SK-N-SH (cell line): ENCODE measurements around the gene LARP7. TPM values are rescaled to one million over a fixed set of nuclear protein-coding genes. Genes with fewer than 3 reads are reported as not detected.

ENCODE experiments used
- CTCF ChIA-PET: fragments of 300-600, 350-600 bp; formaldehyde crosslinking; extraction: SDS; loops from one replicate; lab custom pipeline; 2021; lab: Yijun Ruan, JAX
- POLR2A ChIA-PET: fragments of 350-600 bp; sonication (Branson Sonifier 250); formaldehyde crosslinking; extraction: SDS; loops from one replicate; lab custom pipeline; 2020; ENCODE audit warnings: antibody characterized with exemption, inconsistent platforms; lab: Yijun Ruan, JAX
- DNase-seq: peaks from one replicate; pipeline ENCODE4 v3.0.0; 2012
- H2AFZ ChIP-seq: fragments of 200-600 bp; sonication (generic); 2 replicates; pipeline ENCODE4 v1.8.1; 2016; ENCODE audit warnings: antibody characterized with exemption, mild to moderate bottlenecking, low read depth
- H3F3A ChIP-seq: fragments of 200-600 bp; sonication (generic); replicated peaks from 2 replicates; pipeline ENCODE3; 2016; ENCODE audit warnings: antibody characterized with exemption, mild to moderate bottlenecking; ENCODE audit not compliant: insufficient read depth
- H3K27ac ChIP-seq, 2 experiments: fragments of 200-500 bp in 1 of 2; fragments of 200-600 bp in 1 of 2; sonication (Bioruptor generic) in 1 of 2; sonication (generic), shearing (Covaris generic) in 1 of 2; 2 replicates each; pipeline versions ENCODE4 v1.5.1 to v1.6.1; 2014 to 2016; ENCODE audit warnings: low read depth in 2 of 2, inconsistent platforms in 1 of 2, low read length in 1 of 2, mild to moderate bottlenecking in 1 of 2, mixed read lengths in 1 of 2
- H3K27me3 ChIP-seq: fragments of 200-600 bp; sonication (generic), shearing (Covaris generic); 2 replicates; pipeline ENCODE4 v1.6.1; 2016; ENCODE audit warnings: mixed run types; ENCODE audit not compliant: insufficient read depth
- H3K36me3 ChIP-seq, 2 experiments: fragments of 200-500 bp in 1 of 2; fragments of 200-600 bp in 1 of 2; sonication (Bioruptor generic) in 1 of 2; sonication (generic) in 1 of 2; replicated peaks in 1 of 2; 2 replicates each; pipeline versions ENCODE3 to v1.5.1; 2014 to 2016; ENCODE audit warnings: low read length in 1 of 2, mild to moderate bottlenecking in 1 of 2; ENCODE audit not compliant: insufficient read depth in 2 of 2, control insufficient read depth in 1 of 2
- H3K4me1 ChIP-seq, 2 experiments: fragments of 200-500 bp in 1 of 2; fragments of 200-600 bp in 1 of 2; sonication (Bioruptor generic) in 1 of 2; sonication (generic), shearing (Covaris generic) in 1 of 2; 2 replicates each; pipeline versions ENCODE4 v1.5.1 to v1.6.1; 2014 to 2016; ENCODE audit warnings: low read depth in 1 of 2, low read length in 1 of 2, mixed run types in 1 of 2; ENCODE audit not compliant: insufficient read depth in 2 of 2, control insufficient read depth in 1 of 2
- H3K4me2 ChIP-seq: fragments of 200-600 bp; sonication (generic), shearing (Covaris generic); 2 replicates; pipeline ENCODE4 v1.6.1; 2017; ENCODE audit warnings: mixed run types
- H3K4me3 ChIP-seq, 2 experiments: fragments of 200-500 bp in 1 of 2; fragments of 200-600 bp in 1 of 2; sonication (Bioruptor generic) in 1 of 2; sonication (generic), shearing (Covaris generic) in 1 of 2; 2 replicates each; pipeline versions ENCODE4 v1.5.1 to v1.8.1; 2014 to 2016; ENCODE audit warnings: low read depth in 2 of 2, inconsistent platforms in 1 of 2, low read length in 1 of 2, mild to moderate bottlenecking in 1 of 2, mixed read lengths in 1 of 2, moderate library complexity in 1 of 2
- H3K79me2 ChIP-seq: fragments of 200-600 bp; sonication (generic); 2 replicates; pipeline ENCODE4 v1.8.1; 2017; ENCODE audit warnings: mild to moderate bottlenecking; ENCODE audit not compliant: insufficient read depth
- H3K9ac ChIP-seq: fragments of 200-600 bp; sonication (generic); 2 replicates; pipeline ENCODE4 v1.6.1; 2017; ENCODE audit warnings: mixed run types
- H3K9me2 ChIP-seq: fragments of 200-600 bp; sonication (generic); 2 replicates; pipeline ENCODE4 v1.6.1; 2017; ENCODE audit warnings: mixed run types
- H3K9me3 ChIP-seq: fragments of 200-600 bp; sonication (generic); 2 replicates; pipeline ENCODE4 v1.6.1; 2017; ENCODE audit warnings: mixed run types, mild to moderate bottlenecking, moderate library complexity
- H4K20me1 ChIP-seq: fragments of 200-600 bp; sonication (generic); 2 replicates; pipeline ENCODE4 v1.6.1; 2017; ENCODE audit warnings: mild to moderate bottlenecking, mixed run types; ENCODE audit not compliant: insufficient read depth
- ELF1 ChIP-seq: IDR thresholded peaks from 2 replicates; pipeline ENCODE4 v1.4.0; 2012
- EP300 ChIP-seq, 2 experiments: IDR thresholded peaks; 2 replicates each; pipeline versions ENCODE4 v1.4.0 to v1.6.1; 2012; ENCODE audit warnings: borderline replicate concordance in 1 of 2, low read depth in 1 of 2, low read length in 1 of 2
- FOXM1 ChIP-seq: IDR thresholded peaks from 2 replicates; pipeline ENCODE4 v1.4.0; 2012; ENCODE audit warnings: low read depth, mild to moderate bottlenecking
- GABPA ChIP-seq: IDR thresholded peaks from 2 replicates; pipeline ENCODE4 v1.4.0; 2012; ENCODE audit warnings: low read depth, mild to moderate bottlenecking
- GATA2 ChIP-seq: sonication (generic); formaldehyde crosslinking; IDR thresholded peaks from 2 replicates; pipeline ENCODE4 v1.5.0; 2020; ENCODE audit warnings: mild to moderate bottlenecking, missing genetic modification reagents
- MEF2A ChIP-seq: IDR thresholded peaks from 2 replicates; pipeline ENCODE4 v1.4.0; 2012; ENCODE audit warnings: low read depth, borderline replicate concordance
- MXI1 ChIP-seq: IDR thresholded peaks from 2 replicates; pipeline ENCODE4 v1.6.1; 2012; ENCODE audit warnings: mild to moderate bottlenecking, low read depth, low read length, improper control_type of control experiment
- NRF1 ChIP-seq: IDR thresholded peaks from 2 replicates; pipeline ENCODE4 v1.6.1; 2012; ENCODE audit warnings: low read depth, mild to moderate bottlenecking, low read length
- RCOR1 ChIP-seq: fragments of 150-350 bp; IDR thresholded peaks from 2 replicates; pipeline ENCODE4 v1.6.1; 2017; ENCODE audit warnings: antibody characterized with exemption, low read length
- SIN3A ChIP-seq: IDR thresholded peaks from 2 replicates; pipeline ENCODE4 v1.6.1; 2012; ENCODE audit warnings: low read depth, mild to moderate bottlenecking, low read length, moderate library complexity, borderline replicate concordance
- SMC3 ChIP-seq: IDR thresholded peaks from 2 replicates; pipeline ENCODE4 v1.6.1; 2012; ENCODE audit warnings: low read depth, low read length, improper control_type of control experiment
- TAF1 ChIP-seq: IDR thresholded peaks from 2 replicates; pipeline ENCODE4 v1.6.1; 2012; ENCODE audit warnings: low read depth, mild to moderate bottlenecking, low read length, moderate library complexity, borderline replicate concordance
- WGBS: methylation state at CpG from one replicate; pipeline ENCODE4 v1.1.6; 2017; ENCODE audit warnings: low lambda C conversion rate; 5-methylcytosine and 5-hydroxymethylcytosine counted together
- polyA plus RNA-seq, 3 experiments: library from polyadenylated mRNA; depleted of rRNA; stranded (reverse); fragments of >200 nt; gene quantifications; 2 replicates each; pipeline ENCODE4 v1.2.3, GENCODE V29; 2012
- TF ChIP-seq, protein P1 (sequence below): IDR thresholded peaks from 2 replicates; pipeline ENCODE4 v1.4.0; 2012; ENCODE audit warnings: low read depth, borderline replicate concordance
- TF ChIP-seq, protein P2 (sequence below): fragments of 150-350 bp; IDR thresholded peaks from 2 replicates; pipeline ENCODE4 v1.6.1; 2016; ENCODE audit warnings: mild to moderate bottlenecking, low read depth, low read length

Gene LARP7
- polyA plus RNA-seq, 1 of the 3 experiments (the other 2 are of a cell fraction) = 9.4 TPM

- TF ChIP-seq GATA2 (CRISPR knock-in tag) = no peak
These were observed 36.7 kb downstream of the LARP7 start (continued) for GRCh38 chr4:112673686-112674085.

DNA sequence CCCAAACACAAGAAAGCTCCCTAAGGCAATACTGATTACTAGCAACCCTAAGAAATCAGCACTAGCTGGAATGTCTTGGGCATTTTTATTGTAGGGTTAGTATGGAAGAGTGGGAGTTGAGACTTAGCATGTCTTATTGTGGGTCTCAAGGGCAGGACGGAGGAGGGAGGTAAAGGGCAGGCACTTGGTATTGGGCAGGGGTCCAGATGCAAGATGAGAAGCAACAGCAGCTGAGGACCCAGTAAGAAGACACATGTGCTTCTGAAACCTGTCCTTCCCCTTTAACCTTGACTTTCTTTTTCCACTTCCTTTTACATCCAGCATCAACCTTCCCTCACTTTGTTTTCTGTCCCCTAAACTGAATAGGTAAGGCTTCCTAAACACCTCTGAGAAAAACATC is 37.4 kb downstream of the LARP7 start:
- Histone ChIP-seq H3K27me3 (no peaks in the 10 kb centered on the region), H3K27ac (no peak overlapping the region), H3K36me3 (no peaks in the 10 kb centered on the region), H3K4me3 (no peak overlapping the region), H2AFZ (no peak overlapping the region), H3K9ac (no peak overlapping the region), H4K20me1 (no peaks in the 10 kb centered on the region), H3F3A (no peaks in the 10 kb centered on the region), H3K9me2 (no peaks in the 10 kb centered on the region), H3K4me1 (no peaks in the 10 kb centered on the region), H3K79me2 (no peaks in the 10 kb centered on the region), H3K4me2 (no peak overlapping the region), H3K9me3 (no peaks in the 10 kb centered on the region)
- ChIA-PET CTCF (interaction anchor here (1.5 kb wide), 1 partner anchor 37 kb away, joined by 3 read pairs; the partner anchor contains the start of genes LARP7 and ZGRF1), POLR2A (no interaction called here)
- TF ChIP-seq ELF1 (no peak), GABPA (no peak), FOXM1 (no peak), MEF2A (no peak), TAF1 (no peak), EP300 (IDR thresholded peaks at IDR 0.05; ENCODE audit: borderline replicate concordance in 1 of 2, low read depth in 1 of 2, low read length in 1 of 2) (no peak), SIN3A (no peak)
- WGBS = 50% methylated on average over 1 of the region's 1 CpG
- no peak for DNase-seq

- Histone ChIP-seq H3K79me2 (no peaks in the 10 kb centered on the region), H3K27me3 (no peaks in the 10 kb centered on the region), H3F3A (no peaks in the 10 kb centered on the region), H4K20me1 (no peaks in the 10 kb centered on the region), H3K9ac (no peak overlapping the region), H3K4me1 (no peaks in the 10 kb centered on the region), H3K36me3 (no peaks in the 10 kb centered on the region), H3K4me2 (no peak overlapping the region), H3K9me2 (no peaks in the 10 kb centered on the region), H3K27ac (no peak overlapping the region), H2AFZ (no peak overlapping the region), H3K9me3 (no peaks in the 10 kb centered on the region), H3K4me3 (no peak overlapping the region)
- ChIA-PET POLR2A (no interaction called here), CTCF (no interaction called here)
- DNase-seq = no peak
- TF ChIP-seq NRF1 = no peak
- TF ChIP-seq MXI1 = no peak
- no peak for TF ChIP-seq RCOR1
- TF ChIP-seq, protein P1, sequence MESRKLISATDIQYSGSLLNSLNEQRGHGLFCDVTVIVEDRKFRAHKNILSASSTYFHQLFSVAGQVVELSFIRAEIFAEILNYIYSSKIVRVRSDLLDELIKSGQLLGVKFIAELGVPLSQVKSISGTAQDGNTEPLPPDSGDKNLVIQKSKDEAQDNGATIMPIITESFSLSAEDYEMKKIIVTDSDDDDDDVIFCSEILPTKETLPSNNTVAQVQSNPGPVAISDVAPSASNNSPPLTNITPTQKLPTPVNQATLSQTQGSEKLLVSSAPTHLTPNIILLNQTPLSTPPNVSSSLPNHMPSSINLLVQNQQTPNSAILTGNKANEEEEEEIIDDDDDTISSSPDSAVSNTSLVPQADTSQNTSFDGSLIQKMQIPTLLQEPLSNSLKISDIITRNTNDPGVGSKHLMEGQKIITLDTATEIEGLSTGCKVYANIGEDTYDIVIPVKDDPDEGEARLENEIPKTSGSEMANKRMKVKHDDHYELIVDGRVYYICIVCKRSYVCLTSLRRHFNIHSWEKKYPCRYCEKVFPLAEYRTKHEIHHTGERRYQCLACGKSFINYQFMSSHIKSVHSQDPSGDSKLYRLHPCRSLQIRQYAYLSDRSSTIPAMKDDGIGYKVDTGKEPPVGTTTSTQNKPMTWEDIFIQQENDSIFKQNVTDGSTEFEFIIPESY = no peak
- no peak for TF ChIP-seq GABPA
- TF ChIP-seq, protein P2, sequence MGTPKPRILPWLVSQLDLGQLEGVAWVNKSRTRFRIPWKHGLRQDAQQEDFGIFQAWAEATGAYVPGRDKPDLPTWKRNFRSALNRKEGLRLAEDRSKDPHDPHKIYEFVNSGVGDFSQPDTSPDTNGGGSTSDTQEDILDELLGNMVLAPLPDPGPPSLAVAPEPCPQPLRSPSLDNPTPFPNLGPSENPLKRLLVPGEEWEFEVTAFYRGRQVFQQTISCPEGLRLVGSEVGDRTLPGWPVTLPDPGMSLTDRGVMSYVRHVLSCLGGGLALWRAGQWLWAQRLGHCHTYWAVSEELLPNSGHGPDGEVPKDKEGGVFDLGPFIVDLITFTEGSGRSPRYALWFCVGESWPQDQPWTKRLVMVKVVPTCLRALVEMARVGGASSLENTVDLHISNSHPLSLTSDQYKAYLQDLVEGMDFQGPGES = no peak
- no peak for TF ChIP-seq SMC3
- TF ChIP-seq GATA2 (CRISPR knock-in tag) = no peak
- WGBS = 53% methylated on average over 2 of the region's 2 CpGs
These were observed 40.7 kb downstream of the LARP7 start for GRCh38 chr4:112677519-112678091.
